Midbrain (tissue), 1 donor: Measurements from ENCODE around the gene FAM177B.

Experiments
- DNase-seq: peaks from one replicate; lab custom pipeline; 2025; lab: John Stamatoyannopoulos, UW

FAM177B gene

GRCh38 chr1:222786121-222786520, 49.1 kb downstream of the FAM177B start:
- no peak for DNase-seq

- no peak for DNase-seq
Measured at GRCh38 chr1:222787729-222788128, 50.7 kb downstream of the FAM177B start.

- DNase-seq = no peak
Measured at GRCh38 chr1:222788402-222789156, 51.6 kb downstream of the FAM177B start.

- DNase-seq = no peak
Measured at GRCh38 chr1:222790115-222790514, 53.1 kb downstream of the FAM177B start.

- no peak for DNase-seq
Measured at GRCh38 chr1:222790520-222790919, 53.5 kb downstream of the FAM177B start.

- no peak for DNase-seq
Measured at GRCh38 chr1:222791006-222791710, 54.2 kb downstream of the FAM177B start.

- peak; percentile 44 for DNase-seq
Measured at GRCh38 chr1:222792744-222793143, 55.7 kb downstream of the FAM177B start.

- DNase-seq = no peak
Measured at GRCh38 chr1:222794656-222795474, 57.9 kb downstream of the FAM177B start.

GRCh38 chr1:222798116-222798515, 61.1 kb downstream of the FAM177B start:
- DNase-seq = no peak

GRCh38 chr1:222798975-222799374, 62.0 kb downstream of the FAM177B start:
- DNase-seq = no peak
